DOHH2 (cell line): ENCODE data around the gene MGLL.

Experiments used
- H3F3A ChIP-seq: fragments of 200-600 bp; sonication (generic), shearing (Covaris generic); 2 replicates; pipeline ENCODE4 v1.6.0; 2016; ENCODE audit warnings: antibody characterized with exemption, mild to moderate bottlenecking; ENCODE audit not compliant: control insufficient read depth, insufficient read depth
- H3K27ac ChIP-seq: fragments of 200-600 bp; sonication (generic); 2 replicates; pipeline ENCODE4 v1.5.1; 2014; ENCODE audit warnings: low read depth, mild to moderate bottlenecking, low read length, moderate library complexity
- H3K27me3 ChIP-seq: fragments of 200-600 bp; sonication (generic); 2 replicates; pipeline ENCODE4 v1.6.1; 2014; ENCODE audit warnings: mild to moderate bottlenecking, low read length, mixed read lengths; ENCODE audit not compliant: control insufficient read depth
- H3K36me3 ChIP-seq: fragments of 200-600 bp; sonication (generic); 2 replicates; pipeline ENCODE4 v1.6.1; 2014; ENCODE audit warnings: mild to moderate bottlenecking, low read length, moderate library complexity, mixed read lengths; ENCODE audit not compliant: control insufficient read depth
- H3K4me1 ChIP-seq: fragments of 200-600 bp; sonication (generic); 2 replicates; pipeline ENCODE4 v1.6.1; 2014; ENCODE audit warnings: mild to moderate bottlenecking, low read length, mixed read lengths; ENCODE audit not compliant: control insufficient read depth
- H3K4me2 ChIP-seq: fragments of 200-600 bp; sonication (generic); 2 replicates; pipeline ENCODE4 v1.6.0; 2014; ENCODE audit warnings: mild to moderate bottlenecking, low read length, moderate library complexity
- H3K4me3 ChIP-seq: fragments of 200-600 bp; sonication (generic); 2 replicates; pipeline ENCODE4 v1.5.1; 2014; ENCODE audit warnings: mild to moderate bottlenecking, low read length, mixed read lengths
- H3K79me2 ChIP-seq: fragments of 200-600 bp; sonication (generic); 2 replicates; pipeline ENCODE4 v1.6.1; 2014; ENCODE audit warnings: mild to moderate bottlenecking, low read length, mixed read lengths; ENCODE audit not compliant: control insufficient read depth
- H3K9me2 ChIP-seq: fragments of 200-600 bp; sonication (generic); replicated peaks from 2 replicates; pipeline ENCODE4 v1.6.1; 2014; ENCODE audit warnings: mild to moderate bottlenecking, low read length, mixed read lengths; ENCODE audit not compliant: control insufficient read depth
- H3K9me3 ChIP-seq: fragments of 200-600 bp; sonication (generic); 2 replicates; pipeline ENCODE4 v1.6.1; 2014; ENCODE audit warnings: antibody characterized with exemption, low read length, mixed read lengths; ENCODE audit not compliant: control insufficient read depth, insufficient read depth
- H4K20me1 ChIP-seq: fragments of 200-600 bp; sonication (generic); 2 replicates; pipeline ENCODE4 v1.6.0; 2014; ENCODE audit warnings: low read depth, mild to moderate bottlenecking, antibody characterized with exemption, low read length, moderate library complexity; ENCODE audit not compliant: control insufficient read depth, insufficient read depth
- EZH2phosphoT487 ChIP-seq: fragments of 200-600 bp; sonication (generic); IDR thresholded peaks from 2 replicates; pipeline ENCODE4 v1.6.1; 2017; ENCODE audit warnings: borderline replicate concordance, mild to moderate bottlenecking, antibody characterized with exemption, low read length, moderate library complexity, mixed read lengths
- TF ChIP-seq, protein P1 (sequence below): fragments of 200-600 bp; sonication (generic); IDR thresholded peaks from one replicate; pipeline ENCODE4 v1.5.1; 2014; ENCODE audit warnings: antibody characterized with exemption, mild to moderate bottlenecking, low read depth, low read length; ENCODE audit not compliant: poor library complexity, severe bottlenecking

MGLL gene

GRCh38 chr3:127734754-127735473, 87.4 kb downstream of the MGLL start:
- Histone ChIP-seq H3K4me2 (peak overlapping the region; percentile 92), H3K27ac (peak overlapping the region; percentile 86), H3K9me3 (no peaks in the 10 kb centered on the region), H3K4me3 (peak overlapping the region; percentile 71), H3K36me3 (no peaks in the 10 kb centered on the region), H3F3A (peaks cover 11% of the 10 kb centered on the region), H4K20me1 (no peaks in the 10 kb centered on the region), H3K79me2 (no peaks in the 10 kb centered on the region), H3K4me1 (peaks cover 68% of the 10 kb centered on the region), H3K9me2 (no peaks in the 10 kb centered on the region), H3K27me3 (no peaks in the 10 kb centered on the region)
- no peak for TF ChIP-seq EZH2phosphoT487
- TF ChIP-seq, protein P1, sequence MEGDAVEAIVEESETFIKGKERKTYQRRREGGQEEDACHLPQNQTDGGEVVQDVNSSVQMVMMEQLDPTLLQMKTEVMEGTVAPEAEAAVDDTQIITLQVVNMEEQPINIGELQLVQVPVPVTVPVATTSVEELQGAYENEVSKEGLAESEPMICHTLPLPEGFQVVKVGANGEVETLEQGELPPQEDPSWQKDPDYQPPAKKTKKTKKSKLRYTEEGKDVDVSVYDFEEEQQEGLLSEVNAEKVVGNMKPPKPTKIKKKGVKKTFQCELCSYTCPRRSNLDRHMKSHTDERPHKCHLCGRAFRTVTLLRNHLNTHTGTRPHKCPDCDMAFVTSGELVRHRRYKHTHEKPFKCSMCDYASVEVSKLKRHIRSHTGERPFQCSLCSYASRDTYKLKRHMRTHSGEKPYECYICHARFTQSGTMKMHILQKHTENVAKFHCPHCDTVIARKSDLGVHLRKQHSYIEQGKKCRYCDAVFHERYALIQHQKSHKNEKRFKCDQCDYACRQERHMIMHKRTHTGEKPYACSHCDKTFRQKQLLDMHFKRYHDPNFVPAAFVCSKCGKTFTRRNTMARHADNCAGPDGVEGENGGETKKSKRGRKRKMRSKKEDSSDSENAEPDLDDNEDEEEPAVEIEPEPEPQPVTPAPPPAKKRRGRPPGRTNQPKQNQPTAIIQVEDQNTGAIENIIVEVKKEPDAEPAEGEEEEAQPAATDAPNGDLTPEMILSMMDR = no peak

GRCh38 chr3:127734181-127734720, 88.1 kb downstream of the MGLL start:
- H3K27ac ChIP-seq = peak overlapping the region; percentile 86
- H3K36me3 ChIP-seq = no peaks in the 10 kb centered on the region
- no peaks in the 10 kb centered on the region for H4K20me1 ChIP-seq
- H3K79me2 ChIP-seq = no peaks in the 10 kb centered on the region
- peak overlapping the region; percentile 92 for H3K4me2 ChIP-seq
- no peak for TF ChIP-seq EZH2phosphoT487
- TF ChIP-seq, protein P1 = no peak
- no peaks in the 10 kb centered on the region for H3K9me2 ChIP-seq
- no peaks in the 10 kb centered on the region for H3K9me3 ChIP-seq
- H3K4me1 ChIP-seq = peaks cover 75% of the 10 kb centered on the region
- H3K4me3 ChIP-seq = peak overlapping the region; percentile 71
- peaks cover 11% of the 10 kb centered on the region for H3F3A ChIP-seq
- H3K27me3 ChIP-seq = no peaks in the 10 kb centered on the region

GRCh38 chr3:127733781-127734180, 88.5 kb downstream of the MGLL start:
- TF ChIP-seq, protein P1 = no peak
- TF ChIP-seq EZH2phosphoT487 = no peak
- Histone ChIP-seq H3K36me3 (no peaks in the 10 kb centered on the region), H3K9me3 (no peaks in the 10 kb centered on the region), H3K4me3 (no peak overlapping the region), H3K79me2 (no peaks in the 10 kb centered on the region), H3K27me3 (no peaks in the 10 kb centered on the region), H3K4me2 (peak overlapping the region; percentile 92; the same call in 1 of the 2 replicates), H3K4me1 (peaks cover 79% of the 10 kb centered on the region), H3K9me2 (no peaks in the 10 kb centered on the region), H3F3A (peaks cover 11% of the 10 kb centered on the region), H4K20me1 (no peaks in the 10 kb centered on the region), H3K27ac (no peak overlapping the region)
